ENCODE data around the gene TJP2.

Gene TJP2

DNA sequence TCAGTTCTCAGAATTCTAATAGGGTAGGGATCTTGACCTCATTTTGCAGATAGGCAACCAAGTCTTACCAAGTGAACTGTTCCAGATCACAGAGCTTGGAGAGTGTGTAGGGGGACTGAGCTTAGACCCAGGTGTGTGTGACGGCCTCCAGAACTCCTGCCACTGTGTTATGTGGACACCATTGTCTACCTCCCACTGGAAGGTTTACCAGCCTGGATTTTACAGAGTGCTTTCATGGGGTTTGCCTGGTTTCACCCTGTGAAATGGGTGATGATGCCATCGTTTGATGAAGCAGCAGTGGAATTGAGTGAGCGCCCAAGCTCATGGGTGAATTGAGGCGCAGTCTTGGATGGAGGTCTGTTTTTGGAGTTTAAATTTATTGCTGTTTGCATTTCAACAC, 23.6 kb downstream of the TJP2 start:
- no peak overlapping the region for H3K4me3 ChIP-seq
- no peak overlapping the region for H3K27ac ChIP-seq
- no peak for DNase-seq (ENCODE audit: low spot score)
- TF ChIP-seq CTCF (IDR thresholded peaks at IDR 0.05) = no peak

GRCh38 chr9:69198521-69199220, 24.6 kb downstream of the TJP2 start:
- TF ChIP-seq CTCF (IDR thresholded peaks at IDR 0.05) = no peak
- DNase-seq (ENCODE audit: low spot score) = no peak
- H3K27ac ChIP-seq = no peak overlapping the region
- no peak overlapping the region for H3K4me3 ChIP-seq

GRCh38 chr9:69199769-69200470, 25.8 kb downstream of the TJP2 start:
- no peak overlapping the region for H3K27ac ChIP-seq
- no peak overlapping the region for H3K4me3 ChIP-seq
- no peak for DNase-seq (ENCODE audit: low spot score)
- no peak for TF ChIP-seq CTCF (IDR thresholded peaks at IDR 0.05)

GRCh38 chr9:69202556-69202955, 28.5 kb downstream of the TJP2 start:
- DNase-seq (ENCODE audit: low spot score) = no peak

DNA sequence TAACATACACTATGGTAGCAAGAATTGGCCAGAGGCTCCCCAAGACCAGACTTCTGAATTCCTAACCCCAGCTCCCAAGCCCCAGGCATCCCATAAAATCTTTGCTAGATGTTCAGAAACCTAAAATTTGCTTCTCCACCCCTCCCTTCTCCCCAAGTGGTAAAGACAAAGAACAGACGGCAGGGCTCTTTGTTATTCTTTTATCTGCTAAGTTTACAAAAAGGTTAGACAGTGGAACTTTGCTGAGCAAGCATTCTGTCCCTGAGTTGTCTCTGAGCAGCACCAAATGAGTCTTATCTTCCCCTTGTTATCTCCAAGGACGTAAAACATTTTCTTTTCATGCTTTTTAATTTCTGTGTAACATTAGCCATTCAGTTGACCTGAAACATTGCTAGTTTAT, 30.2 kb downstream of the TJP2 start:
- H3K27ac ChIP-seq = no peak overlapping the region
- TF ChIP-seq CTCF (IDR thresholded peaks at IDR 0.05) = no peak

More at GRCh38 chr9:69202556-69202955, 28.5 kb downstream of the TJP2 start:
- Histone ChIP-seq H3K4me3 (no peak overlapping the region), H3K27ac (no peak overlapping the region)
- no peak for TF ChIP-seq CTCF (IDR thresholded peaks at IDR 0.05)

GRCh38 chr9:69204849-69205248, 30.8 kb downstream of the TJP2 start:
- Histone ChIP-seq H3K4me3 (peak overlapping the region; percentile 4), H3K27ac (no peak overlapping the region)
- no peak for TF ChIP-seq CTCF (IDR thresholded peaks at IDR 0.05)
- DNase-seq (ENCODE audit: low spot score) = no peak

More for the DNA sequence above, 30.2 kb downstream of the TJP2 start:
- no peak for DNase-seq (ENCODE audit: low spot score)
- H3K4me3 ChIP-seq = peak overlapping the region; percentile 4

DNA sequence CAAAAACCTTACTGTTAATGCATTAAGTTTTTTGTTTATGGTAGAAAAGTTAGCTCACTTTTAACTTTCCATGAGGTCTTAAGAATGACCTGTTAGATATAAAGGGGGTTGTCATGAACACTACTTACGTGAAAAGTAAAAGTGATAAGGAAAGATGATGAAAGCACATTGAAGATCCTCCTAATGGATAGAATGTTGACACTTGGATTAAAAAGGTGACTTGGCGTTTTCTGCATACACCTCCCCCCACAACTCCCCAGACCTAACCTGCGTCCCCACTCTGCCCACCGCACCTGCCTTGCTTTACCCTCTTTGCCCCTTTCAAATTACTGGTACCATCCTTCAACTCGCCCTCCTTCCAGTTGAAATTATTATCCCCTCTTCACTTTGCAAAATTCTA, 32.0 kb downstream of the TJP2 start:
- no peak overlapping the region for H3K4me3 ChIP-seq
- H3K27ac ChIP-seq = no peak overlapping the region

More for the DNA sequence above, 32.0 kb downstream of the TJP2 start:
- TF ChIP-seq CTCF (IDR thresholded peaks at IDR 0.05) = no peak
- DNase-seq (ENCODE audit: low spot score) = no peak

Data from coronary artery (tissue), 2 donors.